Posterior cingulate gyrus (tissue), 11 donors: ENCODE results near the gene RIC1.

Source experiments
- DNase-seq, 10 donors: peaks; one replicate each; pipeline versions ENCODE4 v3.0.0 to v3.0.0-alpha.2; 2020 to 2021; ENCODE audit warnings: mixed read lengths in 3 of 10
- intact Hi-C: fragments of 100-400 bp; cut with DNase I; formaldehyde crosslinking; loops from one replicate; pipeline ENCODE4 v1.15.1; 2023

Gene RIC1

GRCh38 chr9:5815461-5815860, 186.6 kb downstream of the RIC1 start:
- intact Hi-C loops = no loop called here
- no peak for DNase-seq

GRCh38 chr9:5817862-5818261, 189.0 kb downstream of the RIC1 start:
- intact Hi-C loops = no loop called here
- no peak for DNase-seq

- intact Hi-C loops = no loop called here
- DNase-seq = no peak
Measured at GRCh38 chr9:5818424-5819142, 189.7 kb downstream of the RIC1 start.

- DNase-seq = no peak
- intact Hi-C loops = no loop called here
Measured at GRCh38 chr9:5819174-5819573, 190.3 kb downstream of the RIC1 start.

GRCh38 chr9:5820425-5820824, 191.5 kb downstream of the RIC1 start:
- intact Hi-C loops = no loop called here
- no peak for DNase-seq

- DNase-seq = no peak
- intact Hi-C loops = no loop called here
Measured at GRCh38 chr9:5825223-5825622, 196.3 kb downstream of the RIC1 start.
